Esophagus squamous epithelium (tissue), 4 donors: Measurements from ENCODE around the gene LMNTD2.

Source experiments
- CTCF ChIP-seq, 6 experiments: fragments of 450-650 bp in 4 of 6; fragments of 200-600 bp in 2 of 6; sonication (generic) in 2 of 6; IDR thresholded peaks; one replicate each; pipeline ENCODE4 v1.5.1; 2016 to 2019; ENCODE audit warnings: antibody characterized with exemption in 6 of 6, mild to moderate bottlenecking in 4 of 6, moderate library complexity in 4 of 6
- POLR2A ChIP-seq, 4 donors: fragments of 450-650 bp; IDR thresholded peaks; one replicate each; pipeline ENCODE4 v1.6.1; 2017; ENCODE audit warnings: antibody characterized with exemption in 4 of 4, mild to moderate bottlenecking in 4 of 4, moderate library complexity in 3 of 4

- TF ChIP-seq CTCF (IDR thresholded peaks at IDR 0.05) = no peak
- no peak for TF ChIP-seq POLR2A (IDR thresholded peaks at IDR 0.05)
Observed at GRCh38 chr11:569158-569885, 8.8 kb upstream of the LMNTD2 start.
